ENCODE data around the gene METTL26. TPM values are rescaled to one million over a fixed set of nuclear protein-coding genes. Genes with fewer than 3 reads are reported as not detected.

The METTL26 gene
- total and polyA plus RNA-seq, 9 of the 15 experiments (the other 6 are each of a cell fraction or from before 2014, with no cell fraction given): 7.3 to 262 (median 80.9) TPM

- H3K9me3 ChIP-seq (replicated peaks; ENCODE audit: control insufficient read depth, insufficient read depth, low read depth, low read length): no peaks in the 10 kb centered on the region
- H2AFZ ChIP-seq (ENCODE audit: low read depth, low read length): no peak overlapping the region
- peaks cover 18 to 80% of the 10 kb centered on the region in 2 experiments; a peak in 4 of 5 replicates for H3K4me1 ChIP-seq (replicated peaks in 1 of 2; ENCODE audit: control insufficient read depth in 2 of 2, insufficient read depth in 2 of 2, low read length in 2 of 2)
- no peak for FAIRE-seq
- peaks cover 40% of the 10 kb centered on the region for H3K79me2 ChIP-seq (ENCODE audit: control insufficient read depth, insufficient read depth, low read length)
- CTCF ChIA-PET (ENCODE audit: low intra/inter-chr PET ratio): no interaction called here
- intact Hi-C loops (cut with micrococcal nuclease) (no loop called here), in situ Hi-C loops (cut with MboI) (no loop called here)
- no peak overlapping the region for H3K4me3 ChIP-seq
- peaks cover 8% of the 10 kb centered on the region for H3K9me1 ChIP-seq (ENCODE audit: control insufficient read depth, insufficient read depth, low read length)
- H3K9ac ChIP-seq (ENCODE audit: insufficient read depth in 1 of 2, low read depth in 2 of 2, low read length in 2 of 2): peak overlapping the region; percentile 82 to 88; a peak in 3 of 4 replicates
- peak overlapping the region; percentile 12 for H3K4me2 ChIP-seq (ENCODE audit: insufficient read depth, low read length)
- no peak for ATAC-seq
- DNase-seq (ENCODE audit: extremely low read depth in 1 of 4, low spot score in 3 of 4): no peak
- peaks cover 17% of the 10 kb centered on the region for H4K20me1 ChIP-seq (replicated peaks; ENCODE audit: control insufficient read depth, insufficient read depth, low read length)
- no peaks in the 10 kb centered on the region for H3K27me3 ChIP-seq (ENCODE audit: control insufficient read depth in 2 of 2, insufficient read depth in 2 of 2, low read length in 2 of 2)
- 0 out of 3 replicates have a peak overlapping the region, but pooled peaks have one; percentile 91 for H3K27ac ChIP-seq (ENCODE audit: extremely low read depth, low read depth, low read length)
- BruUV-seq (replicated peaks): no TSS peak
- WGBS (ENCODE audit: insufficient coverage, low coverage, missing lambda C conversion rate): 80% methylated on average over 14 of the region's 14 CpGs
- POLR2A ChIA-PET: interaction anchor here (0.6 to 1.5 kb wide), 7 partner anchors 8 to 149 kb away, joined by 3 to 6 read pairs (median 3); partner anchors contain the start of gene METTL26
- peaks cover 7% of the 10 kb centered on the region; the same call in 1 of the 3 replicates for H3K36me3 ChIP-seq (ENCODE audit: control insufficient read depth, insufficient read depth, low read length)
- TF ChIP-seq CBX8 (IDR thresholded peaks at IDR 0.05; ENCODE audit: borderline replicate concordance, extremely low read depth, low read depth, low read length, poor library complexity, severe bottlenecking) (no peak), ZNF707 (CRISPR knock-in tag; conservative IDR thresholded peaks at IDR 0.05) (no peak), RBFOX2 (IDR thresholded peaks at IDR 0.05; ENCODE audit: low read depth, low read length) (no peak), MEIS2 (IDR thresholded peaks at IDR 0.05; ENCODE audit: partially characterized antibody) (no peak), GTF2E2 (tag; IDR thresholded peaks at IDR 0.05) (no peak), ILK (tag; IDR thresholded peaks at IDR 0.05; ENCODE audit: borderline replicate concordance, low read depth) (no peak), PTBP1 (IDR thresholded peaks at IDR 0.05; ENCODE audit: low read depth, low read length) (no peak), ZNF347 (CRISPR knock-in tag; IDR thresholded peaks at IDR 0.05; ENCODE audit: low read depth) (no peak), FOS (IDR thresholded peaks at IDR 0.05; ENCODE audit: extremely low read depth, insufficient read length) (no peak), ZNF592 (IDR thresholded peaks at IDR 0.05) (no peak), MTA3 (IDR thresholded peaks at IDR 0.05; ENCODE audit: borderline replicate concordance) (0 out of 2 replicates have a peak, but pooled peaks have one; percentile 33)
- TF ChIP-seq, protein P1, sequence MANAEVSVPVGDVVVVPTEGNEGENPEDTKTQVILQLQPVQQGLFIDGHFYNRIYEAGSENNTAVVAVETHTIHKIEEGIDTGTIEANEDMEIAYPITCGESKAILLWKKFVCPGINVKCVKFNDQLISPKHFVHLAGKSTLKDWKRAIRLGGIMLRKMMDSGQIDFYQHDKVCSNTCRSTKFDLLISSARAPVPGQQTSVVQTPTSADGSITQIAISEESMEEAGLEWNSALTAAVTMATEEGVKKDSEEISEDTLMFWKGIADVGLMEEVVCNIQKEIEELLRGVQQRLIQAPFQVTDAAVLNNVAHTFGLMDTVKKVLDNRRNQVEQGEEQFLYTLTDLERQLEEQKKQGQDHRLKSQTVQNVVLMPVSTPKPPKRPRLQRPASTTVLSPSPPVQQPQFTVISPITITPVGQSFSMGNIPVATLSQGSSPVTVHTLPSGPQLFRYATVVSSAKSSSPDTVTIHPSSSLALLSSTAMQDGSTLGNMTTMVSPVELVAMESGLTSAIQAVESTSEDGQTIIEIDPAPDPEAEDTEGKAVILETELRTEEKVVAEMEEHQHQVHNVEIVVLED (CRISPR knock-in tag; IDR thresholded peaks at IDR 0.05): no peak
- TF ChIP-seq, protein P2, sequence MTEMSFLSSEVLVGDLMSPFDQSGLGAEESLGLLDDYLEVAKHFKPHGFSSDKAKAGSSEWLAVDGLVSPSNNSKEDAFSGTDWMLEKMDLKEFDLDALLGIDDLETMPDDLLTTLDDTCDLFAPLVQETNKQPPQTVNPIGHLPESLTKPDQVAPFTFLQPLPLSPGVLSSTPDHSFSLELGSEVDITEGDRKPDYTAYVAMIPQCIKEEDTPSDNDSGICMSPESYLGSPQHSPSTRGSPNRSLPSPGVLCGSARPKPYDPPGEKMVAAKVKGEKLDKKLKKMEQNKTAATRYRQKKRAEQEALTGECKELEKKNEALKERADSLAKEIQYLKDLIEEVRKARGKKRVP (CRISPR knock-in tag; IDR thresholded peaks at IDR 0.05): no peak
Observed at GRCh38 chr16:586645-587590, 49.2 kb downstream of the METTL26 start.
